Measurements from ENCODE around the gene AICDA. TPM values are rescaled to one million over a fixed set of nuclear protein-coding genes. Genes with fewer than 3 reads are reported as not detected.
A peak's percentile ranks its signal among the peaks of the same experiment; 100 is the strongest.
"Not testable (repeated sequence)": the region's sequence is repeated elsewhere in the genome, so short reads cannot be mapped to it uniquely, and the experiment has no call there.

The AICDA gene
- not detected in 2 replicates for total RNA-seq

DNA sequence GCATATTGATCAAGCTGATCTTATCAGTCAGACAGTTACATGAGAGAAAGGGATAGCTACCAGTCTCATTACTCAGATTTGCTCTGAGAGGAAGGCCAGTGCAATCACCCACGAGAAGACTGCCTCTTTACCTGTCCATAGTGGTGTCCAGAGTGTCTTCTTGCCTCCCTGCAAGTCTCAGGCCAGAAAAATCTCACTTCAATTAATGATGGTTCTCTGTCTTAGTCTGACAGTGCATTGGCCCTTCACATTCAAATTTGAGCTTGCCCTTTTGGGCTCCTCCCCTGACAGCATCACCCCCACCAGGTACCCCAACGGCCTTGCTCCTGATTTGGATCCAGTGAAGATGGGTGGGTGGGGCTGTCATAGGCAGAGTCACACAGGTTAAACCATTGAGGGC is at the start of gene AICDA:
Gene AICDA, minus strand, starts transcription at position 231 of the 400 bp plus-strand sequence. Its CDS starts 92 bp downstream, at position 139.
- DNase-seq = no peak

GRCh38 chr12:8661751-8662150 is 49.1 kb upstream of the AICDA start:
- no peak for DNase-seq

DNA sequence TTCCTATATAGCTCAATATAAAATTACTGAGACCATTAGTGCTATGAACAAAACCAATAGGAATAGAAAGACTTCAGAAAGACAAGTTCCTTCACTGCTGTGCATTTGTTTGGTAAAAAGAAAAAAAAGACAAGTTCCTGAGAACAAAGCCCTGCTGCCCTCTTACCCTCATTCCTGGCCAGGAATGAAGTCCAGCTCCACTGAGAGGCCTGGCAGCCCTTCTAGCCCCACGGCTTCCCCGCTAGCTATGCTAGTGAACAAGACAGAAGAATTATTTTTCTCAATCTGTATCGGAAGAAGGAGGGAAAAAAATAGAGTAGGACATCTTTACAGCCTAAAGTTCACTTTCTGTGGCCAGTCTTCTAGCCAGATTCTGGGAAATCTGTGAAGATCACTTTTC is 48.4 kb upstream of the AICDA start:
- DNase-seq = peak; percentile 17

DNA sequence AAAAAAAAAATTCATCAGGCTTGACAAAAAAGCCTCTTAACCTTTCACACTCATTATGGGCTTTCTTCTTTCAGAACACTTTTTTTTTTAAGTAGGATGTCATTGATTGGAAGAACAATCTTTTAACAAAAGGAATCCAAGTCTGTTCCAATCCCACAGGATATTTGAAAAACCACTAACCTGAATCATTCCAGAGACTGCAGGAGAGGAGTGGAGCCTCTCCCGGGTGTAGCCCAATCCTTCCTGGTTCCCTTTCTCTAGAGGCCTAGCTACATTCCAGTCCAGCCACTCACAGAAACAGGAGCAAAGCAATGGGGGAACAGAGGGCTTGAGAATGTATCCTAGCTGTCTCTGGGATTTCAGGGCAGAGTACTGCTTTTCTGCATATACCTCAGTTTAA is 45.7 kb upstream of the AICDA start:
- DNase-seq = peak; percentile 13

- no peak for DNase-seq
These were observed 42.8 kb upstream of the AICDA start for GRCh38 chr12:8655421-8655820.

- DNase-seq = no peak
These were observed 36.0 kb upstream of the AICDA start for GRCh38 chr12:8648576-8649205.

- no peak for DNase-seq
These were observed 35.3 kb upstream of the AICDA start for GRCh38 chr12:8647968-8648367.

DNA sequence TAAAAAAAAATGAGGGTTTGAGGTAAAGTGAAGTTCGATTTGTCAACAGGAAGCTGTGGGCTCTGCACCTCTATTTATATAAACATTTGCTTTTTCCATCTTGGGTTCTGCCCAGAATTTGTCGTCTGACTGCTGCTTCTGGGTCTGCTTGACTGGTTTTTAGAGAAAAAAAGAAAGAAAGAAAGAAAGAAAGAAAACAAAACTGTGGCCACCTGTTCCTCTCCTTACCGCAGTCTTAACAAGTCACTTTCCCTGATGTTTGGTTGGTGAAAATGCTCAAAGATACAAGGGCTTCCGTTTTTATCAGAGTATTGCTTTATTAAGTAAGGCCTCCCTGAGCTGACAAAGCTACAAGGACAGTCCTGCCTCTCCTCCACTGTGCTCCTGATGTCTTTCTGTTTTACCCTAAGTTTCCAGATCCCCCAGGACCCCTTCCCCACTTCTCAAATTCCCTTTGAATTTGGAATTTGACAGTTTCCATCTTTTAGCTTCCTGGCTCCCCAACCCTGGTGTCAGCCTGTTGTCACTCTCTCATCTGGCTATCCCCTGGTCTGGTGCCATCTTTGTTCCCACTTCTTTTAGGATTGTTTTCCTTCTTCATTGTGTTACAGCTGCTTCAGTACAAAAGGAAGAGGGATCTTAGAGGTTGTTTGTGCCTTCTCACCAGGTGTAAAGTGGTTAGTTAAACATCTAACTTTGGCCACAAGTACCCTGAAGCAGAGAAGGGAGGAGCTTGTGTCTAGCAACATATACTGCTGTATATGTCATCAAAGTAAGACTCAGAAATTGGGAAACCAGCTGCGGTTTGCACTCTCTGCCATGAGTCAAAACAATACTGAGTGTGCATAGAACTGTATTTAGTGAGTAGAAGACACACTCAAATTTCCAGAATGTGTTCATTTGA is 31.9 kb upstream of the AICDA start:
- DNase-seq = no peak

DNA sequence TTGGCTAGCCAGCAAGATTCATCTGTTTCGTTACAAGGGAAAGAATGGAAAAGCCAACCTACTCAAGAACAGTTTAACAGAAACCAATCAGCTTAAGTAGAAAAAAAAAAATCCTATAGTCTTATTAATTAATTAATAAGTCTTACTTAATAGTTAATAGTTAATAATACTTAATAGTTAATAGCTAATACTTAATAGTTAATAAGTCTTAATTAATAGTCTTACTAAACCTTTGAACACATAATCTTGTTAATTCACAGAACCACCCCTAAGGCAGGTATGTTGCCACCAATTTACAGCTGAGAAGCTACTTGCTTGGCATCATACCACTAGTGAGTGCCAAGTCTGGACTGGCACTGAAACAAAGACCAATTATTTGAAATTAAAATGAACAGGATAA is 30.1 kb upstream of the AICDA start:
- no peak for DNase-seq

DNA sequence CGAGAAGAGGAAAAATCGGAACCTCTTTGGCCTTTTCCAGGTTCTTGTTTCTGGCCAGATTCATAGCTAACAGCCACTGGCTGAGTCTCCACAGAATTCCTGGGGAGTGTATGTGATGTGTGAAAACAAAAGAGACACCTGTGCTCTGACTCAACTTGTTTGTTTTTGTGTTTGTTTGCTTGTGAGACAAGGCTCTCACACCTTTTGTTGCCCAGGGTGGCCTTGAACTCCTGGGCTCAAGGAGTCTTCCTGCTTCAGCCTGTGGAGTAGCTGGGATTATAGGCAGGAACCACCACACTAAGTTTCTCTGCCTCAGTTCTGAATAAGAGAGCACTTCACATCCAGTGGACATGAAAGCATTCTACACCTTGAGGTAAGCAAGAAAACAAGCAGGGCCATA is 27.3 kb upstream of the AICDA start:
- no peak for DNase-seq

GRCh38 chr12:8638951-8639350 is 26.3 kb upstream of the AICDA start:
- no peak for DNase-seq

- no peak for DNase-seq
These were observed 25.0 kb upstream of the AICDA start for GRCh38 chr12:8637666-8638065.

- DNase-seq = no peak
These were observed 24.6 kb upstream of the AICDA start for GRCh38 chr12:8637244-8637643.

GRCh38 chr12:8636581-8636980 is 23.9 kb upstream of the AICDA start:
- no peak for DNase-seq

DNA sequence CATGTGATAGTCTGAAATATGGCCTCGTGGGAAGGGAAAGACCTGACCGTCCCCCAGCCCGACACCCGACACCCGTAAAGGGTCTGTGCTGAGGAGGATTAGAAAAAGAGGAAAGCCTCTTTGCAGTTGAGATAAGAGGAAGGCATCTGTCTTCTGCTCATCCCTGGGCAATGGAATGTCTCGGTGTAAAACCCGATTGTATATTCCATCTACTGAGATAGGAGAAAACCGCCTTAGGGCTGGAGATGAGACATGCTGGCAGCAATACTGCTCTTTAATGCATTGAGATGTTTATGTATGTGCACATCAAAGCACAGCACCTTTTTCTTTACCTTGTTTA is 23.3 kb upstream of the AICDA start:
- not testable (repeated sequence) for DNase-seq

DNA sequence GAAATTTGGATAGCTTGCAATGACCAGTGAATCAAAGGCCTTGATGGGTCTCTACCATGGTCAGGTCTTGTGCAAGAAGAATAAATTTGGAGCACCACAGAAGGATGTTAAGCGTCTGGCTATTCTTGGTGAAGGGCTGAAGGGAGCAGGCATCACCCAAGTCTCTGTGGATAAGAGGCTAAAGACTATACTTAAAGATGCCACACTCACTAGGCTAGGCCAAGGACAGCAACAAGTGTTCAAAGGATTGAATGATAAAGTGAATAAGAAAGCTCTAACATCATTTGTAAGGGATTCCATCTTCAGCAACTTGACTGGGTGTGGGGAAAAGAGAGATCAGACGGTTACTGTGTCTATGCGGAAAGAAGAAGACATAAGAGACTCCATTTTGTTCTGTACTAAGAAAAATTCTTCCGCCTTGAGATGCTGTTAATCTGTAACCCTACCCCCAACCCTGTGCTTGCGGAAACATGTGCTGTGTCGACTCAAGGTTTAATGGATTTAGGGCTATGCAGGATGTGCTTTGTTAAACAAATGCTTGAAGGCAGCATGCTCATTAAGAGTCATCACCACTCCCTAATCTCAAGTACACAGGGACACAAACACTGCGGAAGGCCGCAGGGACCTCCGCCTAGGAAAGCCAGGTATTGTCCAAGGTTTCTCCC is 22.8 kb upstream of the AICDA start:
- not testable (repeated sequence) for DNase-seq

- no peak for DNase-seq
These were observed 17.5 kb upstream of the AICDA start for GRCh38 chr12:8630131-8630530.

DNA sequence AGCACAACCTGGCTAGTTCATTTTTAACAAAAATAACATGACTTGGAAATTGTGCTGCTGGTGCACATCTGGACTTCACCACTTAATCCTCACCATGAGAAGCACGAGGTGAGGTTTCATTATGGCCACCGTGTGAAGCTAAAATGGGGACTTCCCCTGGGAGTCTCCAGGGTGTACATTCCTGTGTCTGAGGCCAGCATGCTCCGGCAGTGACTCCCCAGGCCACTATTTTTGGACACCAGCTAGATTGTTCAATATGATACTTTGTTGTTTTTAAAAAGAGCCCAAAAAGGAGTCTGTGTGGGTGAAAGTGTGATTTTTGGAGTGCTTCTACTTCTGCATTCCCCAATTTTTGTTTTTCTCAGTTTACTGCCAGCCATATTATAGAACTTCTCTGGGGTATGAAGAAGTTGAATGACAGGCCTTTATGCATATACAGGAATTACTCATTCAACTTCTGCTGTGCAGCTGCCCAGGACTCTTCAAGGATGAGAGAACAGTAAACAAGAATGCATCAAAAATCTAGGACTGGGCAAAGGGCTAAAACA is 16.9 kb upstream of the AICDA start:
- DNase-seq = no peak

DNA sequence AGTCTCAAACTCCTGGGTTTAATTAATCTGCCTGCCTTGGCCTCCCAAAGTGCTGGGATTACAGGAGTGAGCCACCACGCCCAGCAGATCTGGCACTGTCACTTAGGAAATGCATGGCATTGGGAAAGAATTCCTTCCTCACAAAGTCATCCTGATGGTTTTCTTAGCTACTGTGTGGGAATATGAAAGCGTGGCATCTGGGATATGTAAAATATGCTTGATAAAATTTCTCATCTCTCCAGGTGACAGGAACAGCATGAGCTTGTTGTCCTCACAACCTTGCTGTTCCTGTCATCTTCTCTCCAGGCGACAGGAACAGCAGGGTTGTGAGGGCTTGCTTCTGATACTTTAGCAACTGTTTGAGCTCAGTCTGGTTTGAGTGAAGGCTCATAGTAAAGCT is 16.1 kb upstream of the AICDA start:
- no peak for DNase-seq

DNA sequence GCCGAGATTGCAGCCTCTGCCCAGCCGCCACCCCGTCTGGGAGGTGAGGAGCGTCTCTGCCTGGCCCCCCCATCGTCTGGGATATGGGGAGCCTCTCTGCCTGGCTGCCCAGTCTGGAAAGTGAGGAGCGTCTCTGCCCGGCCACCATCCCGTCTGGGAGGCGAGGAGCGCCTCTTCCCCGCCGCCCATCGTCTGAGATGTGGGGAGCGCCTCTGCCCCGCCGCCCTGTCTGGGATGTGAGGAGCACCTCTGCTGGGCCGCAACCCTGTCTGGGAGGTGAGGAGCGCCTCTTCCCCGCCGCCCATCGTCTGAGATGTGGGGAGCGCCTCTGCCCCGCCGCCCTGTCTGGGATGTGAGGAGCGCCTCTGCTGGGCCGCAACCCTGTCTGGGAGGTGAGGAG is 12.1 kb upstream of the AICDA start:
- DNase-seq = not testable (repeated sequence)

GRCh38 chr12:8622646-8623045 is 10.0 kb upstream of the AICDA start:
- DNase-seq = no peak

- DNase-seq = no peak
These were observed 2.5 kb upstream of the AICDA start for GRCh38 chr12:8615206-8615605.

DNA sequence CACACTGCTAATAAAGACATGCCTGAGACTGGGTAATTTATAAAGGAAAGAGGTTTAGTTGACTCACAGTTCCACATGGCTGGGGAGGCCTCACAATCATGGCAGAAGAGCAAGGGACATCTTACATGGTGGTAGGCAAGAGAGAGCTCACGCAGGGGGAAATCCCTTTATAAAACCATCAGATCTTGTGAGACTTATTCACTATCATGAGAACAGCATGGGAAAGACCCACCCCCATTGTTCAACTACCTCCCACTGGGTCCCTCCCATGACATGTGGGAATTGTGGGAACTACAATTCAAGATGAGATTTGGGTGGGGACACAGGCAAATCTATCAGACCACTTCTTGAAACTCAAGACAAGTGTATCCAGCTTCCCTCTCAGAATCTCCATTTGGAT is 1.2 kb upstream of the AICDA start:
- DNase-seq = not testable (repeated sequence)

Data from dermis blood vessel endothelial cell (primary cell).